H1 (cell line): Measurements from ENCODE around the gene MYO9B. TPM values are rescaled to one million over a fixed set of nuclear protein-coding genes. Genes with fewer than 3 reads are reported as not detected.

ENCODE experiments used
- BACH1 ChIP-seq: IDR thresholded peaks from 2 replicates; pipeline ENCODE4 v1.6.1; 2012; ENCODE audit warnings: low read length, improper control_type of control experiment
- CREB1 ChIP-seq: IDR thresholded peaks from 2 replicates; pipeline ENCODE4 v1.6.1; 2012; ENCODE audit warnings: inconsistent platforms
- KDM4A ChIP-seq: IDR thresholded peaks from one replicate; pipeline ENCODE4 v1.7.1; 2012; ENCODE audit warnings: low read depth, mild to moderate bottlenecking, moderate library complexity, low read length, inconsistent platforms; ENCODE audit not compliant: severe bottlenecking
- RFX5 ChIP-seq: IDR thresholded peaks from 2 replicates; pipeline ENCODE4 v1.6.1; 2011; ENCODE audit warnings: low read depth, low read length, improper control_type of control experiment, borderline replicate concordance
- TBP ChIP-seq: IDR thresholded peaks from 2 replicates; pipeline ENCODE4 v1.6.1; 2011; ENCODE audit warnings: low read depth, low read length, improper control_type of control experiment
- polyA plus RNA-seq, 7 experiments: library from polyadenylated mRNA; depleted of rRNA in 3 of 7; stranded (reverse) in 5 of 7; unstranded in 2 of 7; fragments of >200 nt in 5 of 7; fragments of 200-250 nt in 2 of 7; gene quantifications; 1 replicate in 5 of 7; 2 replicates in 1 of 7; 4 replicates in 1 of 7; pipeline versions ENCODE4 v1.2.1 to v1.2.3, GENCODE V29; 2011 to 2013; ENCODE audit warnings: missing spikeins in 2 of 7, mixed read lengths in 2 of 7
- total RNA-seq: library from RNA; stranded (reverse); fragmentation: NEBNext Ultra II Directional; extraction: Animal tissue kit (Norgen Biotek cat#: 25700); gene quantifications from 2 replicates; pipeline ENCODE4 v1.2.1, GENCODE V29; 2021
- TF ChIP-seq, protein P1 (sequence below): fragments of 300-600 bp; sonication (generic); IDR thresholded peaks from 2 replicates; pipeline ENCODE4 v1.7.1; 2012; ENCODE audit warnings: low read length, moderate library complexity, mild to moderate bottlenecking, inconsistent platforms; ENCODE audit not compliant: insufficient replicate concordance

Gene MYO9B
- total and polyA plus RNA-seq, 2 of the 8 experiments (the other 6 are each of a cell fraction or from before 2014, with no cell fraction given), result 27.6 to 77.1 TPM

DNA sequence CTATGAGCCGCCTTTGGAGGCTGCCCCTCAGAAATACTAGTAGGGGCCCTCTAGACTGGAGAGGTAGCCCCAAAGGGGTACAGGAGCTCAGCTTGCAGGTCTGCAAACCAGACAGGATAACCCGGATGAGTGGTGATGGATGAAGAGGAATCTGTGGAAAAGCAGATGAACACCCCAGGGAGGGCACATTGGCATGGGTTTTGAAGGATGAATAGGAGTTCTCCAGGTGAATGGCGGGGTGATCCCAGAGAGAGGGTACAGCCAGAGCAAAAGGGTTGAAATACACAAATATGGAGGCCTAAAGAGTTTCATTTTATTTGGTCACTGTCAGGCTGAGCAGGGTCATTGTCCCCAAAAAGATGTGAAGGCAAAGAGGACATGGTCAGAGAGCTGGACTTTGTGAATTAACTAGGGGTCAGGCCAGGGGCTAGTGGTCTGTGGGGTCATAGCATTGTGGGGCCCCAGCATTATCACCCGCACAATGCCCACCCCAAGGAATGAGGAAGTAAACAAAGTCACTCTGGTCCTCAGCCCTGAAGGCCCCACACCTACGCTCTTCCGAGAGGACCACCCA lies 165.3 kb downstream of the MYO9B start (continued):
- TF ChIP-seq, protein P1, sequence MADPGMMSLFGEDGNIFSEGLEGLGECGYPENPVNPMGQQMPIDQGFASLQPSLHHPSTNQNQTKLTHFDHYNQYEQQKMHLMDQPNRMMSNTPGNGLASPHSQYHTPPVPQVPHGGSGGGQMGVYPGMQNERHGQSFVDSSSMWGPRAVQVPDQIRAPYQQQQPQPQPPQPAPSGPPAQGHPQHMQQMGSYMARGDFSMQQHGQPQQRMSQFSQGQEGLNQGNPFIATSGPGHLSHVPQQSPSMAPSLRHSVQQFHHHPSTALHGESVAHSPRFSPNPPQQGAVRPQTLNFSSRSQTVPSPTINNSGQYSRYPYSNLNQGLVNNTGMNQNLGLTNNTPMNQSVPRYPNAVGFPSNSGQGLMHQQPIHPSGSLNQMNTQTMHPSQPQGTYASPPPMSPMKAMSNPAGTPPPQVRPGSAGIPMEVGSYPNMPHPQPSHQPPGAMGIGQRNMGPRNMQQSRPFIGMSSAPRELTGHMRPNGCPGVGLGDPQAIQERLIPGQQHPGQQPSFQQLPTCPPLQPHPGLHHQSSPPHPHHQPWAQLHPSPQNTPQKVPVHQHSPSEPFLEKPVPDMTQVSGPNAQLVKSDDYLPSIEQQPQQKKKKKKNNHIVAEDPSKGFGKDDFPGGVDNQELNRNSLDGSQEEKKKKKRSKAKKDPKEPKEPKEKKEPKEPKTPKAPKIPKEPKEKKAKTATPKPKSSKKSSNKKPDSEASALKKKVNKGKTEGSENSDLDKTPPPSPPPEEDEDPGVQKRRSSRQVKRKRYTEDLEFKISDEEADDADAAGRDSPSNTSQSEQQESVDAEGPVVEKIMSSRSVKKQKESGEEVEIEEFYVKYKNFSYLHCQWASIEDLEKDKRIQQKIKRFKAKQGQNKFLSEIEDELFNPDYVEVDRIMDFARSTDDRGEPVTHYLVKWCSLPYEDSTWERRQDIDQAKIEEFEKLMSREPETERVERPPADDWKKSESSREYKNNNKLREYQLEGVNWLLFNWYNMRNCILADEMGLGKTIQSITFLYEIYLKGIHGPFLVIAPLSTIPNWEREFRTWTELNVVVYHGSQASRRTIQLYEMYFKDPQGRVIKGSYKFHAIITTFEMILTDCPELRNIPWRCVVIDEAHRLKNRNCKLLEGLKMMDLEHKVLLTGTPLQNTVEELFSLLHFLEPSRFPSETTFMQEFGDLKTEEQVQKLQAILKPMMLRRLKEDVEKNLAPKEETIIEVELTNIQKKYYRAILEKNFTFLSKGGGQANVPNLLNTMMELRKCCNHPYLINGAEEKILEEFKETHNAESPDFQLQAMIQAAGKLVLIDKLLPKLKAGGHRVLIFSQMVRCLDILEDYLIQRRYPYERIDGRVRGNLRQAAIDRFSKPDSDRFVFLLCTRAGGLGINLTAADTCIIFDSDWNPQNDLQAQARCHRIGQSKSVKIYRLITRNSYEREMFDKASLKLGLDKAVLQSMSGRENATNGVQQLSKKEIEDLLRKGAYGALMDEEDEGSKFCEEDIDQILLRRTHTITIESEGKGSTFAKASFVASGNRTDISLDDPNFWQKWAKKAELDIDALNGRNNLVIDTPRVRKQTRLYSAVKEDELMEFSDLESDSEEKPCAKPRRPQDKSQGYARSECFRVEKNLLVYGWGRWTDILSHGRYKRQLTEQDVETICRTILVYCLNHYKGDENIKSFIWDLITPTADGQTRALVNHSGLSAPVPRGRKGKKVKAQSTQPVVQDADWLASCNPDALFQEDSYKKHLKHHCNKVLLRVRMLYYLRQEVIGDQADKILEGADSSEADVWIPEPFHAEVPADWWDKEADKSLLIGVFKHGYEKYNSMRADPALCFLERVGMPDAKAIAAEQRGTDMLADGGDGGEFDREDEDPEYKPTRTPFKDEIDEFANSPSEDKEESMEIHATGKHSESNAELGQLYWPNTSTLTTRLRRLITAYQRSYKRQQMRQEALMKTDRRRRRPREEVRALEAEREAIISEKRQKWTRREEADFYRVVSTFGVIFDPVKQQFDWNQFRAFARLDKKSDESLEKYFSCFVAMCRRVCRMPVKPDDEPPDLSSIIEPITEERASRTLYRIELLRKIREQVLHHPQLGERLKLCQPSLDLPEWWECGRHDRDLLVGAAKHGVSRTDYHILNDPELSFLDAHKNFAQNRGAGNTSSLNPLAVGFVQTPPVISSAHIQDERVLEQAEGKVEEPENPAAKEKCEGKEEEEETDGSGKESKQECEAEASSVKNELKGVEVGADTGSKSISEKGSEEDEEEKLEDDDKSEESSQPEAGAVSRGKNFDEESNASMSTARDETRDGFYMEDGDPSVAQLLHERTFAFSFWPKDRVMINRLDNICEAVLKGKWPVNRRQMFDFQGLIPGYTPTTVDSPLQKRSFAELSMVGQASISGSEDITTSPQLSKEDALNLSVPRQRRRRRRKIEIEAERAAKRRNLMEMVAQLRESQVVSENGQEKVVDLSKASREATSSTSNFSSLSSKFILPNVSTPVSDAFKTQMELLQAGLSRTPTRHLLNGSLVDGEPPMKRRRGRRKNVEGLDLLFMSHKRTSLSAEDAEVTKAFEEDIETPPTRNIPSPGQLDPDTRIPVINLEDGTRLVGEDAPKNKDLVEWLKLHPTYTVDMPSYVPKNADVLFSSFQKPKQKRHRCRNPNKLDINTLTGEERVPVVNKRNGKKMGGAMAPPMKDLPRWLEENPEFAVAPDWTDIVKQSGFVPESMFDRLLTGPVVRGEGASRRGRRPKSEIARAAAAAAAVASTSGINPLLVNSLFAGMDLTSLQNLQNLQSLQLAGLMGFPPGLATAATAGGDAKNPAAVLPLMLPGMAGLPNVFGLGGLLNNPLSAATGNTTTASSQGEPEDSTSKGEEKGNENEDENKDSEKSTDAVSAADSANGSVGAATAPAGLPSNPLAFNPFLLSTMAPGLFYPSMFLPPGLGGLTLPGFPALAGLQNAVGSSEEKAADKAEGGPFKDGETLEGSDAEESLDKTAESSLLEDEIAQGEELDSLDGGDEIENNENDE, result no peak
- TF ChIP-seq CREB1 (no peak), BACH1 (no peak), KDM4A (no peak), RFX5 (no peak), TBP (no peak)
